IPS DF 6.9 (cell line): Measurements from ENCODE around the gene RGPD3.
"Not testable (repeated sequence)": the region's sequence is repeated elsewhere in the genome, so short reads cannot be mapped to it uniquely, and the experiment has no call there.

ENCODE experiments used
- DNase-seq: peaks from one replicate; pipeline ENCODE4 v3.0.0-alpha.2; 2013; ENCODE audit warnings: low read depth, low spot score
- H3K27ac ChIP-seq: one replicate; pipeline ENCODE4 v1.5.1; 2013; ENCODE audit warnings: low read length, control low read depth
- H3K27me3 ChIP-seq: 2 replicates; pipeline ENCODE4 v1.6.1; 2013; ENCODE audit warnings: mild to moderate bottlenecking, low read length; ENCODE audit not compliant: control insufficient read depth, insufficient read depth
- H3K36me3 ChIP-seq: 2 replicates; pipeline ENCODE4 v1.6.1; 2013; ENCODE audit warnings: low read length; ENCODE audit not compliant: control insufficient read depth, insufficient read depth
- H3K4me1 ChIP-seq: 2 replicates; pipeline ENCODE4 v1.6.1; 2013; ENCODE audit warnings: low read length; ENCODE audit not compliant: control insufficient read depth, insufficient read depth
- H3K4me3 ChIP-seq: 2 replicates; pipeline ENCODE4 v1.5.1; 2013; ENCODE audit warnings: mild to moderate bottlenecking, low read length
- H3K9me3 ChIP-seq: 2 replicates; pipeline ENCODE4 v1.6.1; 2013; ENCODE audit warnings: low read length, inconsistent platforms; ENCODE audit not compliant: control insufficient read depth, insufficient read depth
- WGBS: extraction: QIAGEN DNeasy Blood & Tissue Kit; methylation state at CpG from one replicate; pipeline ENCODE4 v1.1.7; 2013; ENCODE audit warnings: mixed read lengths, missing lambda C conversion rate; ENCODE audit not compliant: insufficient read length, insufficient coverage; 5-methylcytosine and 5-hydroxymethylcytosine counted together

The RGPD3 gene

DNA sequence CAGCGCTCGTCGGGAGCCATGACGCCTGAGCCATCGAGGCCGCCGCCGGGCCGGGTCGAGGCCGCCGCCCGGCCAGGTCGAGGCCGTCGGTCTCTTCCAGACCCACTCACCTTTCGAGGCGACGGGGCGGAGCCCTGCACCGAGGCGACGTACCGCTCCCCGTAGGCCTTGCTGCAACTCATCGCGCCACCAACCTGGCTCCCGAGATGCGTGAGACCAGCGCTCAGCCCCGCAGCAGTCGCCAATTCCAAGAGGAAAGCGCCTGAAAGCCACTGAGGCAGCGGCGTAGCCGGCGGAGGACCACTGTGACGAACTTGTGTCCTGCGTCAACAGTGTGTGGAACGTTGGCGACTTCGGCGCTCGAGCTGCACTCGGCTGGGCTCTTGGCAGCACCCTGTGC lies at the start of gene RGPD3:
RGPD3 (minus strand) TSS at position 307 of the 400 bp plus-strand sequence; CDS start at position 182, 125 bp downstream.
- not testable (repeated sequence) for H3K4me1 ChIP-seq, H3K27ac ChIP-seq, H3K4me3 ChIP-seq, DNase-seq, H3K9me3 ChIP-seq, H3K27me3 ChIP-seq, H3K36me3 ChIP-seq
- WGBS: no CpG with 5 or more reads among the region's 45 CpGs

DNA sequence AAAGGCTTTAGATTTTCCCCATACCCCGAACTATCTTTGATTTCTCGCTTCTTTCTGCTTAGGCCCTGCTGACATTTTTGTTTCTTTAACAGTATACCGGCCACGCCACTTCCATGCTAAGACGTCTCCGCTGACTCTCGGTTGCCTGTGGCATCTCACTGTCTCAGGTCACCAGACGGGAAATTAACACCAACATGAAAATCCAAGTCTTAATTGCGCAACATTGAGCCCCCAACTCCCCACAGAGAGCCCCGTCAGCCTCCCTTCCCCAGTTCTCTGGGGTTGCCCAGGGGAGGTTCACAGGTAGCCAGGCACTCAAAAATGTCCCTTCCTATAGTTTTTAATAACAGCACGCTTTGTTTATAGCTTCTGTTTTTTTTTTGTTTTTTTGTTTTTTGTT lies 49.1 kb upstream of the RGPD3 start:
- Histone ChIP-seq H3K4me1 (no peaks in the 10 kb centered on the region), H3K9me3 (no peaks in the 10 kb centered on the region), H3K27ac (no peak overlapping the region), H3K27me3 (no peaks in the 10 kb centered on the region), H3K4me3 (no peak overlapping the region), H3K36me3 (no peaks in the 10 kb centered on the region)
- WGBS: no CpG with 5 or more reads among the region's 11 CpGs
- no peak for DNase-seq

DNA sequence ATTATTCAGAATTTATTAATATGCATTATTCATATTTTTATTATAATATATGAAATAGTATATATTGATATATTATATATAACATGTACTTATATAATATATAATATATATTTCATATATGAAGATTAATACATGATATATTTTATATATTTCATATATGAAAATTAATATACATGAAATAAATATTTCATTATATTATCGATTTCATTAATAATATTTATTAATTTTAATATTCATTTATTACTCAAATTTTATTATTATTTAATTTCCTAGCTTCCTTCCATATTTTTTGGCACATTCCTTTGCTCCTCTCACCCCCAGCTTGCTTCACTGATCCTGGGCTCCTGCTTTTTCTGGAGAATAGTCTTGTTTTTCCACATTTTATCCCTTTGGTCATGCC lies 48.7 kb upstream of the RGPD3 start:
- WGBS: 100% methylated on average over 1 of the region's 1 CpG
- no peak for DNase-seq
- no peak overlapping the region for H3K27ac ChIP-seq
- H3K36me3 ChIP-seq: no peaks in the 10 kb centered on the region
- H3K9me3 ChIP-seq: no peaks in the 10 kb centered on the region
- no peak overlapping the region for H3K4me3 ChIP-seq
- H3K4me1 ChIP-seq: no peaks in the 10 kb centered on the region
- no peaks in the 10 kb centered on the region for H3K27me3 ChIP-seq

DNA sequence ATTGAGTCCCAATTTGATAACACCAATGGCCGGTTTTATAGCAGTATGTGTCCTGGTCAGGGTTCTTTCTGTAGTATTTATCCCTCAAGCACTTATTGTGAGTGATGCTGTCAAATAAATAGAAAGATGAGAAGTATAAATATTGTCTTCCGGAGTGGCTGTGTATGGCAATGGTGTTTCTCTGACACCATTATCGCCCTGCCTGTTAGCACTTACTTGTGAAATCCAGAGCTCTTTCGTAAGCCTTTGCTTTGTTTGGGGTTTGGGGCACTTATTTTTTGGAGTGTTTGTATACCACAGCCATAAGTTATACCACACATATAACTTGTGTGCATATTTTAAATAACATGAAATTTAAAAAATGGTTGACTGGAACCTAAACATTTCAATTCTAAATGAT lies 48.2 kb upstream of the RGPD3 start:
- no peak for DNase-seq

DNA sequence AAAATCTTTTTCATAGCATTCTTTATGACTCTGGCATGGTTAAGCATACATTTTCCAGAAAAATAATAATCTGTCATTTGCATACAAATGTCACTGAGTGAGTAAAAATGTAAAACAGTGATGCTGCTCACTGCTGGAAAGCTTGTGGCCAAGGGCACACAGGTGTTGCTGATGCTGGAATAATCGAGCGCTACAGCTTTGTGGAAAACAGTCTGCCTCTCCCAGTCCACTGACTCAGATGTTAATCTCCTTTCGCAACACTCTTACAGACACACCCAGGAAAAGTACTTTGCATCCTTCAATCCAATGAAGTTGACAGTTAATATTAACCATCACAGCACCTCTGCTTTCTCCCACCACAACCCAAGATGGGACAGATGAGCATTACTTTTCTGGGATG lies 46.6 kb upstream of the RGPD3 start:
- not testable (repeated sequence) for H3K27me3 ChIP-seq, H3K27ac ChIP-seq, H3K4me3 ChIP-seq, DNase-seq, H3K36me3 ChIP-seq, H3K4me1 ChIP-seq, H3K9me3 ChIP-seq
- WGBS: no CpG with 5 or more reads among the region's 3 CpGs

More for the DNA sequence above, 48.2 kb upstream of the RGPD3 start:
- Histone ChIP-seq H3K27ac (no peak overlapping the region), H3K4me3 (no peak overlapping the region), H3K9me3 (no peaks in the 10 kb centered on the region), H3K4me1 (no peaks in the 10 kb centered on the region), H3K27me3 (no peaks in the 10 kb centered on the region), H3K36me3 (no peaks in the 10 kb centered on the region)
- WGBS: no CpG with 5 or more reads among the region's 4 CpGs

DNA sequence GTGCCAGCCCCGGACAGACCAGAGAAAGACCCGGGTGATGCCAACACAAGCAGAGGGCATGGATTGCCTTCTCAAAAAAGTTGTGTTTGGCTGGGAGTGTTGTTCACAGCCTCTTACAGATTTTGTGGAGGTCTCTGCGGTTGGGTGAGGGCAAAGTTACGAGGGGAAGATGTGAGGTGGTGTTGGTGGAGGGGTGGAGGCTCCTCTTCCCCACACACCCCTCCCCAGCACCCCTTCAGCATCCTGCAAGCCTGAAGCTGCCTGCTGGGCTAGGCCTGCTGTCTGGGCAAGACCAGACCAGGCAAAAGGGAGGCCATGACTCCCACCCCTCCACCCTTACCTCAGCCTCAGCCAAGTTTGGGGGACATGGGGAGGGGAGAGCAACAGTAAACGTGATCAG lies 45.2 kb upstream of the RGPD3 start:
- not testable (repeated sequence) for DNase-seq, H3K27ac ChIP-seq, H3K4me3 ChIP-seq, H3K27me3 ChIP-seq, H3K9me3 ChIP-seq, H3K4me1 ChIP-seq, H3K36me3 ChIP-seq
- no CpG with 5 or more reads among the region's 5 CpGs for WGBS

DNA sequence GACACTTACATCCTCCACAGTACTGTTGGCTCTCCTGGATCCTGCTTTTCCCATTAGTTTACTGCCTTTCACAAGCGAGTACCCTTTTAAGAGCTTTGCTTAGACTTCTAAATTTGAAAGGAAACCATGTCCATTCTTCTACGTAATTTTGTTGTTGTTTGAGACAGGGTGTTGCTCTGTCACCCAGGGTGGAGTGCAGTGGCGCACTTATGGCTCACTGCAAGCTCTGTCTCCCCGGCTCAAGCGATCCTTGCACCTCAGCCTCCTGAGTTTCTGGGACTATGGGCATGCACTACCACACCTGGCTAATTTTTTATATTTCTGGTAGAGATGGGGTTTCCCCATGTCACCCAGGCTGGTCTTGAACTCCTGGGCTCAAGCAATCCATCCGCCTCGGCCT lies 43.7 kb upstream of the RGPD3 start:
- WGBS: no CpG with 5 or more reads among the region's 7 CpGs
- H3K27me3 ChIP-seq, H3K4me3 ChIP-seq, H3K27ac ChIP-seq, H3K4me1 ChIP-seq, DNase-seq, H3K36me3 ChIP-seq, H3K9me3 ChIP-seq: not testable (repeated sequence)

DNA sequence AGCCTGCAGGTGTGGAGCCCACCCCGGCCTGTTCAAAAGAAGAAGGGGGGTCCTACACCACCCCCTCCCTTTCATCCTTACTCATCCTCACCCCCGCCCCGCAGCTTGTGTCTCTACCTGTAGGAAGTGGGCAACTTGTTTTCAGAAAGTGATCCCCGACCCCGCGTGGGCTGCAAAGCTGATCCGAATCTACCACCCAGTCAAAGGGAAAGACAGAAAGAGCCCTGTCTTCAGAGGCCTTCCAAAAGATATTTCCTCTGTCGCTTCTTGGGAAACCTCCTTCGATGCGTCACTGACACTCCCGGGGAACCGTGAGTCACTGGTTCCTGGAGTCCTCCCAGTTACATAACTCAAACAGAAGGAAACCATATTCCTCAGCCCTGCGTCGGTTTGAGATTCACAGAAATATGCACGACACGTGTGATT lies 43.3 kb upstream of the RGPD3 start:
- DNase-seq, H3K9me3 ChIP-seq, H3K27ac ChIP-seq, H3K4me3 ChIP-seq, H3K27me3 ChIP-seq, H3K36me3 ChIP-seq, H3K4me1 ChIP-seq: not testable (repeated sequence)
- WGBS: no CpG with 5 or more reads among the region's 16 CpGs

DNA sequence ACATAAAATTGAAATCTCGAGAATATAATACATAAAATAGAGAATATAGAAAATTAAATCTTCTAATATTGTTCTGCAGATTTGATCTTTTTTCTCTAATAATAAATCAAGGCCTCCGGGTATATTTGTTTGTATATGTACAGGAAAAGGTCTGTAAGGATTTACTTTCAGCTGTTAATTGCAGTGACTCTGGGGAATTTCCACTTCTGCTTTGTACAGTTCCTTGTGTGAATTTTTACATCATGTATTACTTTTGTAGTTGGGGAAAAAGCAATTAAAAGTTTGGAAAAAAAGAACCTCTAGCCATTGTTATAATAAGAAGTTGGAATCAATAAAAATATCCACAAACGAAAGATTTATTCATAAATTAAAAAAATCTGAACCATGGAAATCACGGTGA lies 42.6 kb upstream of the RGPD3 start:
- H3K27me3 ChIP-seq, H3K27ac ChIP-seq, H3K36me3 ChIP-seq, H3K4me1 ChIP-seq, H3K9me3 ChIP-seq, H3K4me3 ChIP-seq, DNase-seq: not testable (repeated sequence)
- WGBS: no CpG with 5 or more reads among the region's 4 CpGs

DNA sequence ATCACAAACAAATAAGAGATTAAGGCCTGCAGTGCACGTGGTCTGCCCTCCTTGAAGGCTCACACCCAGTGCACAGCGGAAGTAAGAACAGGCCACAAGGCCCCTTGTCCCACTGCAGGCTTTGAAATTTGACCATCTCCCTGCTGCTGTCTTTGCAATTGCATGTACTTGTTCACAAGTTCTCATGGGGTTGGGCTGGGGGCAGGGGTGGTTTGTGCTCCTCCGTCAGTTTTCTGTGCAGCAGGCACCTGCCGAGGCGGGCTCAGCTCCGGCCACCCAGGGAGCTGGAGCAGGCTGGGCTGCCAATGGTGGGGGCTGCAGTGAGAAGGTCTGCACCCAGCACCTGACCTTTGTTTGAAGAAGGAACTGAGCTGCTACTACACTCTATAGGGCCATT lies 41.2 kb upstream of the RGPD3 start:
- H3K36me3 ChIP-seq, H3K4me3 ChIP-seq, H3K27ac ChIP-seq, H3K9me3 ChIP-seq, DNase-seq, H3K4me1 ChIP-seq, H3K27me3 ChIP-seq: not testable (repeated sequence)
- no CpG with 5 or more reads among the region's 6 CpGs for WGBS

DNA sequence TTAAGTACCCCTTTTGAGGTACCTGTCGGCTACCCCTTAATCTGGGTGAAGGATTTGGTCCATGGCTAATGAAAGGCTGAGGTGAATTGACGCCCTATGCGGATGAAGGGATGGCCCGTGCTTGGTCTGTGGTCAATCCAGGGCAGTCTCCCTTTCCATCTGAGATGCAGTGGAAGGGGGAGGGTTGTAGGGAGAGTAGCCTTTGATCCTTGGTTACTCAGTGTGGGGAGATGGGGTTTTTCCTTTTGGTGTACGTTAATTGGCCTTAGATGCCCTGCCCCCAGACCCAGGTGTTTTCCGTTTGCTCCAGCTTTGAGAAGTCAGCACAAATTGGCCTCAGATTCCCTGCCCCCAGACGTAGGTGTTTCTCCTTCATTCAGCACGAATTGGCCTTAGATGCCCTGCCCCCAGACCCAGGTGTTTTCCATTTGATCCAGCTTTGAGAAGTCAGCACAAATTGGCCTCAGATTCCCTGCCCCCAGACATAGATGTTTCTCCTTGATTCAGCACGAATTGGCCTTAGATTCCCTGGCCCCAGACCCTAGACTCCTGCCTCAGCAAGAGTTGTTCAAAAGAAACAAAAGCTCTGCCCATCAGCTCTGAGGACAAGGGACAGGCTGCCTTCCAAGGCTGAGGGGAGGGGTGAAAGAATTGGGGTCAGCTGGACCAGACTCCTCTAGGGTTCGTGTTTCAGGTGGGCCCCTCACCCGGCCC lies 40.6 kb upstream of the RGPD3 start:
- H3K4me1 ChIP-seq, H3K9me3 ChIP-seq, H3K27me3 ChIP-seq, H3K27ac ChIP-seq, H3K36me3 ChIP-seq, DNase-seq, H3K4me3 ChIP-seq: not testable (repeated sequence)
- no CpG with 5 or more reads among the region's 11 CpGs for WGBS
